Suprapubic skin (tissue), 4 donors: ENCODE data around the gene NPPB. TPM values are rescaled to one million over a fixed set of nuclear protein-coding genes. Genes with fewer than 3 reads are reported as not detected.

Experiments
- DNase-seq, 2 donors: peaks; one replicate each; pipeline ENCODE4 v3.0.0-alpha.2; 2019; ENCODE audit warnings: low spot score in 2 of 2
- H3K27ac ChIP-seq: fragments of 200-600 bp; sonication (generic); one replicate; pipeline ENCODE4 v1.5.1; 2019
- H3K27me3 ChIP-seq: fragments of 200-600 bp; sonication (generic); one replicate; pipeline ENCODE4 v1.5.1; 2019
- H3K36me3 ChIP-seq: fragments of 200-600 bp; sonication (generic); one replicate; pipeline ENCODE4 v1.5.1; 2019
- H3K4me1 ChIP-seq: fragments of 200-600 bp; sonication (generic); one replicate; pipeline ENCODE4 v1.5.1; 2019
- H3K4me3 ChIP-seq: fragments of 200-600 bp; sonication (generic); one replicate; pipeline ENCODE4 v1.5.1; 2019; ENCODE audit warnings: mild to moderate bottlenecking
- H3K9me3 ChIP-seq: fragments of 200-600 bp; sonication (generic); one replicate; pipeline ENCODE4 v1.5.1; 2019
- CTCF ChIP-seq, 2 donors: fragments of 200-600 bp in 1 of 2; fragments of 450-650 bp in 1 of 2; sonication (generic) in 1 of 2; IDR thresholded peaks; one replicate each; pipeline ENCODE4 v1.5.1; 2016 to 2019; ENCODE audit warnings: antibody characterized with exemption in 2 of 2, mild to moderate bottlenecking in 1 of 2, moderate library complexity in 1 of 2
- EP300 ChIP-seq: sonication (generic); formaldehyde crosslinking; IDR thresholded peaks from one replicate; pipeline ENCODE4 v1.6.1; 2017; ENCODE audit warnings: antibody characterized with exemption
- POLR2A ChIP-seq, 2 donors: fragments of 450-650 bp; IDR thresholded peaks; one replicate each; pipeline ENCODE4 v1.6.1; 2017; ENCODE audit warnings: antibody characterized with exemption in 2 of 2, mild to moderate bottlenecking in 2 of 2, moderate library complexity in 2 of 2
- POLR2AphosphoS5 ChIP-seq, 3 donors: sonication (generic); formaldehyde crosslinking; IDR thresholded peaks; one replicate each; pipeline ENCODE4 v1.6.1; 2017; ENCODE audit warnings: antibody characterized with exemption in 3 of 3
- WGBS: methylation state at CpG from one replicate; pipeline ENCODE4 v1.1.5; 2018; 5-methylcytosine and 5-hydroxymethylcytosine counted together
- total RNA-seq, 4 donors: library from RNA; depleted of rRNA; stranded (reverse); fragments of >200 nt; gene quantifications; one replicate each; pipeline ENCODE4 v1.1.0, GENCODE V29; 2016

Gene NPPB
- total RNA-seq, 4 donors from 2014 or later: not detected

- Histone ChIP-seq H3K27ac (no peak overlapping the region), H3K27me3 (no peaks in the 10 kb centered on the region), H3K36me3 (peaks cover 91% of the 10 kb centered on the region), H3K9me3 (no peaks in the 10 kb centered on the region), H3K4me3 (no peak overlapping the region), H3K4me1 (no peaks in the 10 kb centered on the region)
- WGBS: 91% methylated on average over 17 of the region's 17 CpGs
- TF ChIP-seq POLR2AphosphoS5 (IDR thresholded peaks at IDR 0.05) (no peak), POLR2A (IDR thresholded peaks at IDR 0.05) (no peak), EP300 (no peak), CTCF (IDR thresholded peaks at IDR 0.05) (no peak)
- DNase-seq: peak in 1 of 2 donors; percentile 28
Measured at GRCh38 chr1:11823366-11824137, 35.2 kb downstream of the NPPB start.

GRCh38 chr1:11822091-11822490 lies 36.7 kb downstream of the NPPB start:
- 94% methylated on average over 3 of the region's 3 CpGs for WGBS

GRCh38 chr1:11817192-11817591 lies 41.6 kb downstream of the NPPB start:
- Histone ChIP-seq H3K36me3 (peaks cover 71% of the 10 kb centered on the region), H3K9me3 (no peaks in the 10 kb centered on the region), H3K27ac (no peak overlapping the region), H3K4me3 (no peak overlapping the region), H3K27me3 (no peaks in the 10 kb centered on the region), H3K4me1 (no peaks in the 10 kb centered on the region)
- WGBS: 96% methylated on average over 12 of the region's 12 CpGs
- TF ChIP-seq POLR2A (IDR thresholded peaks at IDR 0.05) (no peak), POLR2AphosphoS5 (IDR thresholded peaks at IDR 0.05) (no peak), CTCF (IDR thresholded peaks at IDR 0.05) (no peak), EP300 (no peak)
- DNase-seq: no peak

More at GRCh38 chr1:11822091-11822490, 36.7 kb downstream of the NPPB start:
- no peaks in the 10 kb centered on the region for H3K9me3 ChIP-seq
- TF ChIP-seq POLR2AphosphoS5 (IDR thresholded peaks at IDR 0.05) (no peak), EP300 (no peak), POLR2A (IDR thresholded peaks at IDR 0.05) (no peak), CTCF (IDR thresholded peaks at IDR 0.05) (no peak)
- H3K4me3 ChIP-seq: no peak overlapping the region
- peaks cover 93% of the 10 kb centered on the region for H3K36me3 ChIP-seq
- no peak for DNase-seq
- H3K4me1 ChIP-seq: no peaks in the 10 kb centered on the region
- no peak overlapping the region for H3K27ac ChIP-seq
- no peaks in the 10 kb centered on the region for H3K27me3 ChIP-seq

GRCh38 chr1:11813021-11813420 lies 45.7 kb downstream of the NPPB start:
- Histone ChIP-seq H3K4me1 (peaks cover 3% of the 10 kb centered on the region), H3K4me3 (no peak overlapping the region), H3K27ac (no peak overlapping the region), H3K27me3 (no peaks in the 10 kb centered on the region), H3K36me3 (peaks cover 63% of the 10 kb centered on the region), H3K9me3 (no peaks in the 10 kb centered on the region)
- no peak for DNase-seq
- WGBS: 91% methylated on average over 5 of the region's 5 CpGs
- TF ChIP-seq POLR2A (IDR thresholded peaks at IDR 0.05): no peak
- no peak for TF ChIP-seq POLR2AphosphoS5 (IDR thresholded peaks at IDR 0.05)
- no peak for TF ChIP-seq EP300
- no peak for TF ChIP-seq CTCF (IDR thresholded peaks at IDR 0.05)

Other genes with a start within 250 kb of the NPPB start
- gene FBXO2, start 204.5 kb downstream of the NPPB start, total RNA-seq: 10 to 100 TPM in 3 of 4 donors, 1 to 10 TPM in 1; 8.2 to 16.7 (median 13.5) TPM
- gene FBXO44, start 204.1 kb downstream of the NPPB start, total RNA-seq: 10 to 100 TPM; 17.2 to 56.3 (median 28.1) TPM
- 10 to 100 TPM; 13.7 to 21.5 (median 15.9) TPM for gene FBXO6, start 194.7 kb downstream of the NPPB start, total RNA-seq
- gene MAD2L2, start 177.8 kb downstream of the NPPB start, total RNA-seq: 10 to 100 TPM; 25.4 to 35.0 (median 32.7) TPM
- under 1 TPM in 3 of 4 donors, not detected in 1; 0.08 to 0.10 (median 0.08) TPM for gene DRAXIN, start 167.2 kb downstream of the NPPB start, total RNA-seq
- gene AGTRAP, start 122.8 kb downstream of the NPPB start, total RNA-seq: 10 to 100 TPM; 34.7 to 52.5 (median 47.2) TPM
- 1 to 10 TPM in 2 of 4 donors, not detected in 2; 1.1 to 6.1 TPM for gene C1orf167, start 96.8 kb downstream of the NPPB start, total RNA-seq
- 10 to 100 TPM; 35.0 to 57.5 (median 39.7) TPM for gene MTHFR, start 53.0 kb downstream of the NPPB start, total RNA-seq
- gene CLCN6, start 52.8 kb downstream of the NPPB start, total RNA-seq: 10 to 100 TPM in 2 of 4 donors, 1 to 10 TPM in 2; 6.2 to 22.5 (median 10.2) TPM
- not detected for gene NPPA, start 11.2 kb downstream of the NPPB start, total RNA-seq
- gene KIAA2013, start 67.5 kb upstream of the NPPB start, total RNA-seq: 10 to 100 TPM; 59.5 to 98.4 (median 78.8) TPM
- 10 to 100 TPM; 26.7 to 47.6 (median 37.7) TPM for gene PLOD1, start 75.8 kb upstream of the NPPB start, total RNA-seq
- 100 to 1,000 TPM; 106 to 146 (median 124) TPM for gene MFN2, start 121.5 kb upstream of the NPPB start, total RNA-seq
- 10 to 100 TPM; 31.1 to 40.3 (median 35.9) TPM for gene MIIP, start 160.6 kb upstream of the NPPB start, total RNA-seq
- 1 to 10 TPM in 1 of 4 donors, under 1 TPM in 3; 0.30 to 1.2 (median 0.75) TPM for gene TNFRSF8, start 204.4 kb upstream of the NPPB start, total RNA-seq